ENCODE data around the gene CLIP3.

GRCh38 chr19:35983177-35983576, 49.5 kb downstream of the CLIP3 start:
- TF ChIP-seq CTCF (IDR thresholded peaks at IDR 0.05; ENCODE audit: insufficient read depth, low read length) (no peak), SPI1 (IDR thresholded peaks at IDR 0.05; ENCODE audit: borderline replicate concordance, low read depth) (no peak), REST (IDR thresholded peaks at IDR 0.05; ENCODE audit: insufficient replicate concordance, low read depth) (no peak), POLR2AphosphoS5 (IDR thresholded peaks at IDR 0.05; ENCODE audit: low read depth) (no peak), GABPA (IDR thresholded peaks at IDR 0.05; ENCODE audit: low read depth) (no peak)
